H1 (cell line): Measurements from ENCODE around the gene LUZP1. TPM values are rescaled to one million over a fixed set of nuclear protein-coding genes. Genes with fewer than 3 reads are reported as not detected.

ENCODE experiments used
- CTCF ChIA-PET: fragments of 300-600 bp; sonication (Branson Sonifier 250); formaldehyde crosslinking; loops from one replicate; lab custom pipeline; 2021; ENCODE audit not compliant: partially characterized antibody; lab: Charles Lee
- POLR2A ChIA-PET: fragments of 300-600 bp; sonication (Branson Sonifier 250); formaldehyde crosslinking; loops from one replicate; lab custom pipeline; 2021; ENCODE audit warnings: inconsistent platforms; ENCODE audit not compliant: partially characterized antibody; lab: Charles Lee
- DNase-seq, 2 experiments: peaks; one replicate each; pipeline versions ENCODE4 v3.0.0 to v3.0.0-alpha.2; 2010 to 2022; ENCODE audit warnings: low spot score in 2 of 2, low read depth in 1 of 2, mixed read lengths in 1 of 2
- FAIRE-seq: peaks from 2 replicates; lab custom pipeline; 2011; peaks lifted over from hg19 to GRCh38; lab: Jason Lieb, UNC
- H2AFZ ChIP-seq: 2 replicates; pipeline ENCODE4 v1.8.1; 2012; ENCODE audit warnings: low read length, inconsistent platforms
- H2AK5ac ChIP-seq: 2 replicates; pipeline ENCODE4 v1.6.1; 2013; ENCODE audit warnings: low read depth, low read length
- H2BK120ac ChIP-seq: replicated peaks from 2 replicates; pipeline ENCODE3; 2013; ENCODE audit warnings: low read depth, low read length, inconsistent platforms
- H2BK12ac ChIP-seq: 2 replicates; pipeline ENCODE4 v1.6.1; 2013; ENCODE audit warnings: low read depth, low read length
- H2BK15ac ChIP-seq: 2 replicates; pipeline ENCODE4 v1.6.1; 2013; ENCODE audit warnings: low read length
- H2BK20ac ChIP-seq: 2 replicates; pipeline ENCODE4 v1.6.1; 2013; ENCODE audit warnings: low read length
- H2BK5ac ChIP-seq: 2 replicates; pipeline ENCODE4 v1.6.1; 2013; ENCODE audit warnings: low read depth, low read length
- H3K14ac ChIP-seq: 2 replicates; pipeline ENCODE4 v1.6.1; 2013; ENCODE audit warnings: inconsistent platforms; ENCODE audit not compliant: insufficient read length
- H3K18ac ChIP-seq: 2 replicates; pipeline ENCODE4 v1.6.1; 2013; ENCODE audit warnings: low read length; ENCODE audit errors: extremely low read depth
- H3K23ac ChIP-seq: 2 replicates; pipeline ENCODE4 v1.6.1; 2013; ENCODE audit warnings: inconsistent platforms; ENCODE audit not compliant: insufficient read length
- H3K23me2 ChIP-seq: 2 replicates; pipeline ENCODE4 v1.6.1; 2013; ENCODE audit warnings: low read depth, low read length
- H3K27ac ChIP-seq: 2 replicates; pipeline ENCODE4 v1.6.1; 2011; ENCODE audit warnings: low read depth, low read length, inconsistent platforms
- H3K27me3 ChIP-seq, 4 experiments: replicated peaks in 1 of 4; 1 replicate in 1 of 4; 2 replicates in 3 of 4; pipeline versions ENCODE4 v1.6.1 to v1.8.1; 2011 to 2013; ENCODE audit warnings: low read length in 3 of 4, mild to moderate bottlenecking in 3 of 4, inconsistent platforms in 2 of 4, mixed read lengths in 2 of 4, moderate library complexity in 1 of 4; ENCODE audit not compliant: control insufficient read depth in 3 of 4, insufficient read depth in 3 of 4; ENCODE audit errors: extremely low read depth in 1 of 4
- H3K36me3 ChIP-seq, 4 experiments: 2 replicates each; pipeline versions ENCODE4 v1.6.1 to v1.8.1; 2011 to 2013; ENCODE audit warnings: mild to moderate bottlenecking in 4 of 4, low read length in 3 of 4, moderate library complexity in 2 of 4, control low read depth in 1 of 4, inconsistent platforms in 1 of 4; ENCODE audit not compliant: insufficient read depth in 4 of 4, control insufficient read depth in 2 of 4
- H3K4ac ChIP-seq: replicated peaks from 2 replicates; pipeline ENCODE3; 2013; ENCODE audit warnings: low read length, low read depth, mixed read lengths, inconsistent platforms; ENCODE audit not compliant: insufficient read length
- H3K4me1 ChIP-seq, 4 experiments: replicated peaks in 1 of 4; 1 replicate in 1 of 4; 2 replicates in 3 of 4; pipeline versions ENCODE4 v1.6.1 to v1.8.1; 2011 to 2013; ENCODE audit warnings: low read length in 3 of 4, inconsistent platforms in 2 of 4, mixed read lengths in 1 of 4; ENCODE audit not compliant: insufficient read depth in 4 of 4, control insufficient read depth in 3 of 4
- H3K4me2 ChIP-seq, 2 experiments: 2 replicates each; pipeline versions ENCODE4 v1.6.1 to v1.8.1; 2011 to 2013; ENCODE audit warnings: low read depth in 2 of 2, low read length in 2 of 2, control low read depth in 1 of 2, inconsistent platforms in 1 of 2, mild to moderate bottlenecking in 1 of 2; ENCODE audit not compliant: insufficient read depth in 1 of 2
- H3K4me3 ChIP-seq, 4 experiments: fragments of 200-600, 300-600 bp in 1 of 4; sonication (generic), shearing (Covaris generic), sonication (Bioruptor Twin) in 1 of 4; 2 replicates each; pipeline versions ENCODE4 v1.5.1 to v1.8.1; 2011 to 2016; ENCODE audit warnings: low read length in 4 of 4, low read depth in 3 of 4, control low read depth in 2 of 4, inconsistent platforms in 2 of 4, mild to moderate bottlenecking in 2 of 4, mixed read lengths in 1 of 4, moderate library complexity in 1 of 4; ENCODE audit not compliant: insufficient read depth in 2 of 4; ENCODE audit errors: extremely low read depth in 1 of 4
- H3K56ac ChIP-seq: replicated peaks from 2 replicates; pipeline ENCODE3; 2013; ENCODE audit warnings: low read depth, mild to moderate bottlenecking, mixed read lengths, low read length, inconsistent platforms; ENCODE audit not compliant: insufficient read length
- H3K79me1 ChIP-seq: 2 replicates; pipeline ENCODE4 v1.6.1; 2013; ENCODE audit warnings: low read depth, low read length, control low read depth
- H3K79me2 ChIP-seq, 2 experiments: 2 replicates each; pipeline versions ENCODE4 v1.6.1 to v1.8.1; 2012 to 2013; ENCODE audit warnings: low read length in 2 of 2, mild to moderate bottlenecking in 2 of 2, inconsistent platforms in 1 of 2; ENCODE audit not compliant: insufficient read depth in 2 of 2, control insufficient read depth in 1 of 2
- H3K9ac ChIP-seq, 4 experiments: replicated peaks in 1 of 4; 1 replicate in 1 of 4; 2 replicates in 3 of 4; pipeline versions ENCODE4 v1.6.1 to v1.8.1; 2011 to 2013; ENCODE audit warnings: low read depth in 3 of 4, low read length in 3 of 4, control low read depth in 2 of 4, mild to moderate bottlenecking in 2 of 4, moderate library complexity in 2 of 4, inconsistent platforms in 1 of 4; ENCODE audit errors: extremely low read depth in 1 of 4
- H3K9me3 ChIP-seq, 2 experiments: 2 replicates each; pipeline versions ENCODE4 v1.6.1 to v1.8.1; 2012 to 2013; ENCODE audit warnings: mild to moderate bottlenecking in 2 of 2, moderate library complexity in 2 of 2, control low read depth in 1 of 2, inconsistent platforms in 1 of 2, low read depth in 1 of 2, low read length in 1 of 2, mixed read lengths in 1 of 2; ENCODE audit not compliant: insufficient read depth in 2 of 2
- H4K20me1 ChIP-seq, 2 experiments: replicated peaks in 1 of 2; 2 replicates each; pipeline versions ENCODE3 to v1.8.1; 2011 to 2013; ENCODE audit warnings: inconsistent platforms in 2 of 2, low read length in 2 of 2, mild to moderate bottlenecking in 1 of 2; ENCODE audit not compliant: insufficient read depth in 2 of 2, control insufficient read depth in 1 of 2
- H4K5ac ChIP-seq: 2 replicates; pipeline ENCODE4 v1.6.1; 2013; ENCODE audit warnings: low read length, low read depth, mixed read lengths, inconsistent platforms; ENCODE audit not compliant: insufficient read length
- H4K8ac ChIP-seq: 2 replicates; pipeline ENCODE4 v1.8.0; 2013; ENCODE audit warnings: mild to moderate bottlenecking, moderate library complexity, low read length, inconsistent platforms; ENCODE audit not compliant: insufficient read depth; ENCODE audit errors: extremely low read depth
- H4K91ac ChIP-seq: replicated peaks from 2 replicates; pipeline ENCODE3; 2013; ENCODE audit warnings: low read length, mixed read lengths, inconsistent platforms; ENCODE audit not compliant: insufficient read length
- CEBPB ChIP-seq: IDR thresholded peaks from 2 replicates; pipeline ENCODE4 v1.6.1; 2012; ENCODE audit warnings: low read depth, low read length
- EP300 ChIP-seq, 2 experiments: IDR thresholded peaks; 1 replicate in 1 of 2; 2 replicates in 1 of 2; pipeline ENCODE4 v1.6.1; 2011 to 2012; ENCODE audit warnings: low read depth in 2 of 2, low read length in 2 of 2, mild to moderate bottlenecking in 2 of 2, borderline replicate concordance in 1 of 2, inconsistent platforms in 1 of 2, moderate library complexity in 1 of 2
- WGBS, 2 experiments: shearing (Covaris generic) in 1 of 2; methylation state at CpG; one replicate each; pipeline versions ENCODE4 v1.1.6 to v1.1.7; 2013 to 2015; ENCODE audit warnings: low lambda C conversion rate in 2 of 2, mixed read lengths in 2 of 2, inconsistent platforms in 1 of 2, low coverage in 1 of 2, missing lambda C conversion rate in 1 of 2; ENCODE audit not compliant: insufficient replicate concordance in 2 of 2, insufficient coverage in 1 of 2, insufficient read length in 1 of 2; ENCODE audit errors: extremely low coverage in 1 of 2, missing lambda C conversion rate in 1 of 2; 5-methylcytosine and 5-hydroxymethylcytosine counted together
- polyA plus RNA-seq, 7 experiments: library from polyadenylated mRNA; depleted of rRNA in 3 of 7; stranded (reverse) in 5 of 7; unstranded in 2 of 7; fragments of >200 nt in 5 of 7; fragments of 200-250 nt in 2 of 7; gene quantifications; 1 replicate in 5 of 7; 2 replicates in 1 of 7; 4 replicates in 1 of 7; pipeline versions ENCODE4 v1.2.1 to v1.2.3, GENCODE V29; 2011 to 2013; ENCODE audit warnings: missing spikeins in 2 of 7, mixed read lengths in 2 of 7
- total RNA-seq: library from RNA; stranded (reverse); fragmentation: NEBNext Ultra II Directional; extraction: Animal tissue kit (Norgen Biotek cat#: 25700); gene quantifications from 2 replicates; pipeline ENCODE4 v1.2.1, GENCODE V29; 2021

LUZP1 gene
- total and polyA plus RNA-seq, 2 of the 8 experiments (the other 6 are each of a cell fraction or from before 2014, with no cell fraction given), result 14.0 to 60.5 TPM

DNA sequence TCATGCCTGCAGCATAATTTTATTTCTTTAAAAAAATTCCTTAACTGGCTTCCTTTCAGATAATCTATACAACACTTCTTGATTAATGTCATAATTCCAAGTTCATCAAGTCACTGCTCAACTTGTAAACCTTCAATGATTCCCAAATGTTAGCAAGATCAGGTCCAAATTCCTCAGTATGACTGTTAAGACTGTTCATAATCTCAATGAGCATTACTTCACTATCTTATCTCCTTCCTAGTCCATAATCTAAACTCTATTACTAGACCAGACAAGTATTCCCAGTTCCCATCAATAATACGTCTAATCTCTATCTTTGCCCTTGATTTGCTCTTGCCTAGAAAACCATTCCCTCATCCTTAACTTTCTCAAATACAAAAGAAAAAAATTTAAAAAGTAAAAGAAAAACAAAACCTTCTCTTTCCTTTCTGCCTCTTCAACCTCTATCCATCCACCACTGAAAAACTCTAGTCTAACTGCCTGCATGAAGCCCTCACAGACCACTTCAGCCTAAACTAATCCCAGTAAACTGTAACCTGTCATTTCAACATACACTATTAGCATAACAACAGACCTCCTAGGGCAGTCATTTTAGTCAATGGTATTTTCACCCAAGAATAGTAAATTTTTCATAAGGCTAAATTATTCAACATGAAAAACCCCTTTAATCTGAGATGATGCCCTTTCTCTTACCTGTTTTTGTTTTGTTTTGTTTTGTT is 15.5 kb downstream of the LUZP1 start:
- no peak overlapping the region for H4K8ac ChIP-seq
- ChIA-PET POLR2A (interaction anchor here (1.6 kb wide), 1 partner anchor 15 kb away, joined by 4 read pairs; no protein-coding TSS in a partner anchor), CTCF (interaction anchor here (1.4 kb wide), 1 partner anchor 38 kb away, joined by 3 read pairs; no protein-coding TSS in a partner anchor)
- H3K56ac ChIP-seq, result no peak overlapping the region
- peaks cover 14 to 18% of the 10 kb centered on the region in 2 experiments for H4K20me1 ChIP-seq
- TF ChIP-seq CEBPB (peak; percentile 44; the same call in 1 of the 2 replicates), EP300 (IDR thresholded peaks at IDR 0.05; ENCODE audit: borderline replicate concordance in 1 of 2, low read depth in 2 of 2, low read length in 2 of 2) (no peak)
- H3K4me3 ChIP-seq, result no peak overlapping the region
- H2AFZ ChIP-seq, result no peak overlapping the region
- H3K9ac ChIP-seq, result no peak overlapping the region
- H2BK12ac ChIP-seq, result no peak overlapping the region
- no peak for DNase-seq
- H3K36me3 ChIP-seq, result no peaks in the 10 kb centered on the region; a peak in 1 of 8 replicates
- no peaks in the 10 kb centered on the region for H3K9me3 ChIP-seq
- no peak overlapping the region for H2BK120ac ChIP-seq
- no peak overlapping the region for H2AK5ac ChIP-seq
- no peak overlapping the region for H2BK15ac ChIP-seq
- H4K5ac ChIP-seq, result no peak overlapping the region
- H3K23ac ChIP-seq, result no peak overlapping the region
- no peak overlapping the region for H2BK20ac ChIP-seq
- no peak overlapping the region for H3K4ac ChIP-seq
- WGBS, 2 experiments, result 95% methylated on average over 1 of the region's 1 CpG; no CpG with 5 or more reads in 1 of the 2 experiments
- no peak overlapping the region for H3K27ac ChIP-seq
- no peak overlapping the region for H4K91ac ChIP-seq
- peaks cover 22 to 95% of the 10 kb centered on the region in 2 experiments for H3K79me2 ChIP-seq
- H3K27me3 ChIP-seq, result no peaks in the 10 kb centered on the region
- no peak overlapping the region for H3K4me2 ChIP-seq
- no peak overlapping the region for H3K18ac ChIP-seq
- no peak for FAIRE-seq
- H3K23me2 ChIP-seq, result no peaks in the 10 kb centered on the region
- peaks cover 8% of the 10 kb centered on the region; the same call in 1 of the 2 replicates for H3K79me1 ChIP-seq
- no peak overlapping the region for H2BK5ac ChIP-seq
- peaks cover 0 to 3% (median 0%) of the 10 kb centered on the region in 4 experiments; a peak in 1 of 7 replicates for H3K4me1 ChIP-seq
- no peak overlapping the region for H3K14ac ChIP-seq
